Measurements from ENCODE around the gene TFCP2.

GRCh38 chr12:51126297-51126696, 46.6 kb downstream of the TFCP2 start:
- TF ChIP-seq PKNOX1 (IDR thresholded peaks at IDR 0.05) (no peak), TARDBP (IDR thresholded peaks at IDR 0.05) (no peak), SUZ12 (IDR thresholded peaks at IDR 0.05) (no peak), BHLHE40 (IDR thresholded peaks at IDR 0.05; ENCODE audit: borderline replicate concordance) (no peak), SP1 (IDR thresholded peaks at IDR 0.05) (no peak), ARNT (IDR thresholded peaks at IDR 0.05) (no peak), FOXM1 (IDR thresholded peaks at IDR 0.05; ENCODE audit: borderline replicate concordance) (no peak), FOXA1 (IDR thresholded peaks at IDR 0.05) (no peak), L3MBTL2 (conservative IDR thresholded peaks at IDR 0.05) (no peak), HDGF (IDR thresholded peaks at IDR 0.05; ENCODE audit: borderline replicate concordance) (no peak), NFRKB (IDR thresholded peaks at IDR 0.05) (no peak), FOXK2 (IDR thresholded peaks at IDR 0.05) (no peak), LEF1 (IDR thresholded peaks at IDR 0.05; ENCODE audit: borderline replicate concordance) (no peak), ELF4 (IDR thresholded peaks at IDR 0.05) (no peak)

Measured in HEK293T (cell line).